ENCODE measurements around the gene PPP1R14C. TPM values are rescaled to one million over a fixed set of nuclear protein-coding genes. Genes with fewer than 3 reads are reported as not detected.

PPP1R14C gene
- total RNA-seq, 1 donor from 2014 or later = 0.11 TPM

DNA sequence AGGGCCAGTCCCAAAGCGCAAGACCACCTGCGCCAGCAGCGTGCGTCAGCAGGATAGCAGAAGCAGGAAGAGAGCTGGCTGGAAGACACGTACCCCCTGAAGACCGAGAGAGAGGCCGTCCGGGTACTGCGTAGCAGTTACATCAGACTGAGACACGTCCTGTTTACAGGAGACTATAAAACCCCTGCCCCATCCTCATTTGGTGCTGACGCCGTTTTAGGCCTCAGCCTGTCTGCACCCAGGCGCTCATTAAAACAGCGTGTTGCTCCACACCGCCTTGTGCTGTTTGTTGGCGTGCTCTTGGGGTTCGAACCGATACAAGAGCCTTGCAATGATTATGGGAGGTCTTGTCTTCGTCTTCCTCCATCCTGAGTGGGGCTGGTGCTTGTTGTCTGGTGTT, 42.1 kb upstream of the PPP1R14C start:
- ChIA-PET POLR2A (no interaction called here), CTCF (no interaction called here)
- H3K4me1 Mint-ChIP-seq = no peaks in the 10 kb centered on the region
- H3K9me3 Mint-ChIP-seq = no peaks in the 10 kb centered on the region
- no peak overlapping the region for H3K27ac Mint-ChIP-seq
- TF ChIP-seq, protein P1, sequence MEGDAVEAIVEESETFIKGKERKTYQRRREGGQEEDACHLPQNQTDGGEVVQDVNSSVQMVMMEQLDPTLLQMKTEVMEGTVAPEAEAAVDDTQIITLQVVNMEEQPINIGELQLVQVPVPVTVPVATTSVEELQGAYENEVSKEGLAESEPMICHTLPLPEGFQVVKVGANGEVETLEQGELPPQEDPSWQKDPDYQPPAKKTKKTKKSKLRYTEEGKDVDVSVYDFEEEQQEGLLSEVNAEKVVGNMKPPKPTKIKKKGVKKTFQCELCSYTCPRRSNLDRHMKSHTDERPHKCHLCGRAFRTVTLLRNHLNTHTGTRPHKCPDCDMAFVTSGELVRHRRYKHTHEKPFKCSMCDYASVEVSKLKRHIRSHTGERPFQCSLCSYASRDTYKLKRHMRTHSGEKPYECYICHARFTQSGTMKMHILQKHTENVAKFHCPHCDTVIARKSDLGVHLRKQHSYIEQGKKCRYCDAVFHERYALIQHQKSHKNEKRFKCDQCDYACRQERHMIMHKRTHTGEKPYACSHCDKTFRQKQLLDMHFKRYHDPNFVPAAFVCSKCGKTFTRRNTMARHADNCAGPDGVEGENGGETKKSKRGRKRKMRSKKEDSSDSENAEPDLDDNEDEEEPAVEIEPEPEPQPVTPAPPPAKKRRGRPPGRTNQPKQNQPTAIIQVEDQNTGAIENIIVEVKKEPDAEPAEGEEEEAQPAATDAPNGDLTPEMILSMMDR (IDR thresholded peaks at IDR 0.05) = no peak
- no peak overlapping the region for H3K4me3 Mint-ChIP-seq
- DNase-seq (no peak), ATAC-seq (ENCODE audit: low read depth) (no peak)
- H3K27me3 Mint-ChIP-seq = peaks cover 3% of the 10 kb centered on the region
- intact Hi-C loops (cut with micrococcal nuclease) = no loop called here
- H3K36me3 Mint-ChIP-seq (ENCODE audit: low read depth) = no peaks in the 10 kb centered on the region

- no peak overlapping the region for H3K4me3 Mint-ChIP-seq
- POLR2A ChIA-PET = no interaction called here
- ATAC-seq (ENCODE audit: low read depth) = no peak
These were observed 40.0 kb upstream of the PPP1R14C start for GRCh38 chr6:150102750-150103270.

DNA sequence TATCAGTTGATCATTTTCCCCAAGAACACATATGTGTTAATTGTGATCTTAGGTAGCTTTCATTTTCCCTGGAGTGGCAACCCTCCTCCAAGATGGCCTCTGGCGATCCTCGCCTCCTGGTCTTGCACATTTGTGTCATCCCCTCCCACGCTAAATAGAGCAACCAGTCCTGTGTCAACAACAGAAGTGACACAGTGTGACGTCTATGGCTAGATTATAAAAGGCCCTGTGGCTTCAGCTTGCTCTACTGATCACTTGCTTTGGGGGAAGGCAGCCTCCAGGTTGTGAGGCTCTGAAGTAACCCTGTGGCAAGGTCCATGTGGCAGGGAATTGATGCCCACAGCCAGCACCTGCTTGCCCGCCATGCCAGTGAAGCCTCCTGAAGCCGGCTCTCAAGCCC, 30.6 kb upstream of the PPP1R14C start:
- ATAC-seq (ENCODE audit: low read depth) (no peak), DNase-seq (no peak)
- ChIA-PET CTCF (no interaction called here), POLR2A (no interaction called here)
- no peaks in the 10 kb centered on the region for H3K4me1 Mint-ChIP-seq
- H3K4me3 Mint-ChIP-seq = no peak overlapping the region
- TF ChIP-seq, protein P1 (IDR thresholded peaks at IDR 0.05) = no peak
- intact Hi-C loops (cut with micrococcal nuclease) = no loop called here
- H3K27ac Mint-ChIP-seq = no peak overlapping the region
- H3K36me3 Mint-ChIP-seq (ENCODE audit: low read depth) = no peaks in the 10 kb centered on the region
- no peaks in the 10 kb centered on the region for H3K9me3 Mint-ChIP-seq
- no peaks in the 10 kb centered on the region for H3K27me3 Mint-ChIP-seq

More at GRCh38 chr6:150102750-150103270, 40.0 kb upstream of the PPP1R14C start:
- Mint-ChIP-seq H3K4me1 (no peaks in the 10 kb centered on the region), H3K27me3 (peaks cover 1% of the 10 kb centered on the region), H3K27ac (no peak overlapping the region), H3K36me3 (ENCODE audit: low read depth) (no peaks in the 10 kb centered on the region), H3K9me3 (no peaks in the 10 kb centered on the region)
- TF ChIP-seq, protein P1 (IDR thresholded peaks at IDR 0.05) = no peak
- intact Hi-C loops (cut with micrococcal nuclease) = no loop called here
- DNase-seq = no peak
- CTCF ChIA-PET = no interaction called here

GRCh38 chr6:150115769-150116168, 27.1 kb upstream of the PPP1R14C start:
- H3K36me3 Mint-ChIP-seq (ENCODE audit: low read depth) = no peaks in the 10 kb centered on the region
- intact Hi-C loops (cut with micrococcal nuclease) = no loop called here
- H3K4me3 Mint-ChIP-seq = no peak overlapping the region
- peaks cover 20% of the 10 kb centered on the region for H3K4me1 Mint-ChIP-seq
- no peak for DNase-seq
- TF ChIP-seq, protein P1 (IDR thresholded peaks at IDR 0.05) = no peak
- H3K27me3 Mint-ChIP-seq = no peaks in the 10 kb centered on the region
- ATAC-seq (ENCODE audit: low read depth) = no peak
- CTCF ChIA-PET = no interaction called here
- H3K9me3 Mint-ChIP-seq = no peaks in the 10 kb centered on the region
- POLR2A ChIA-PET = no interaction called here
- H3K27ac Mint-ChIP-seq = no peak overlapping the region

- DNase-seq = no peak
- no peaks in the 10 kb centered on the region for H3K27me3 Mint-ChIP-seq
- peaks cover 23% of the 10 kb centered on the region for H3K4me1 Mint-ChIP-seq
- intact Hi-C loops (cut with micrococcal nuclease) = no loop called here
- ChIA-PET POLR2A (no interaction called here), CTCF (no interaction called here)
- H3K9me3 Mint-ChIP-seq = no peaks in the 10 kb centered on the region
- H3K4me3 Mint-ChIP-seq = no peak overlapping the region
- H3K27ac Mint-ChIP-seq = no peak overlapping the region
- no peaks in the 10 kb centered on the region for H3K36me3 Mint-ChIP-seq (ENCODE audit: low read depth)
- TF ChIP-seq, protein P1 (IDR thresholded peaks at IDR 0.05) = no peak
- ATAC-seq (ENCODE audit: low read depth) = no peak
These were observed 26.5 kb upstream of the PPP1R14C start for GRCh38 chr6:150116200-150116800.

Measured in activated B cell treated with CpG ODN at 0.5 μM for 24 hours (primary cell).